ENCODE results near the gene EIF5A2.

DNA sequence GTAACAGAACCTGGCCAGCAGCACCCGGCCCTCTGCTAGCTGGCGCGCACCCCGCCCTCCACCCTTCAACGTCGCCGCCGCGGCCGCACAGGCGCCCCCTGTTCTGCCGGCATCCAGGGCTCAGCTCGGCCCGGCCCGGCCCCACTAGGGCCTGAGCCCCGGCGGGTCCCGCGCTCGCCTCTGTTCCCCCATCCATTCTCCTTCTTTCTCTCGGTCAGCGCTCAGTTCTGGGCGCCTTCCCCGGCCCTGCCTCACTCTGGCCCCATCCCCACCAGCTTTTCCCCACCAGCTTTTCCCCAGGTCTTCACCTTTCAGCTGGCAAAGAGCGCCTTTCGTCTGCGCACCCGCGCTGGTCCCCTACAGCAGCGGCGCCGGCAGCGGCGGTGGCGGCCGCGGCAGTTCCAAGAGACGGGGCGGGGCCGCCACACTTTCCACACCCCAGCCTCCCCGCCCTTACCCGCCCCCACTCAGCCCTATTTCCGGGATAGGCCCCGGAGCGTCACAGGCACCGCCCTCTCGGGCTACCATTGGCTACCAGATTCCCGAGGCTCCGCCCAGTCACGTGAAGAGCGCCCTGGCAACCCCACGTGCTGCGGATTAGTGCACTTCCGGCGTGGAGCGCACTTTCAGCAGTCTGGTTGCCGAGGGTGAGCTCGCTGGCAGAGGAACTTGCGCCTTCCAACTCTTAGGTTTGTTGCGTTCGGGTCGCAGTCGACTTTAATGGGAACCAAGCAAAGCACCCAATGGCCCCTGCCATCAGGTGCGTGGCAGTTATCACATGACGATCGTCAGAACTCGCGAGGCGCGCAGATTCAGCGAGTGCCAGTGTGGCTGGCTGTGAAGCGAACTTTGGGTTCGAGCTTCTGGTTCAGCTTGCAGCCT, at the start of gene EIF5A2:
- TF ChIP-seq, protein P1, sequence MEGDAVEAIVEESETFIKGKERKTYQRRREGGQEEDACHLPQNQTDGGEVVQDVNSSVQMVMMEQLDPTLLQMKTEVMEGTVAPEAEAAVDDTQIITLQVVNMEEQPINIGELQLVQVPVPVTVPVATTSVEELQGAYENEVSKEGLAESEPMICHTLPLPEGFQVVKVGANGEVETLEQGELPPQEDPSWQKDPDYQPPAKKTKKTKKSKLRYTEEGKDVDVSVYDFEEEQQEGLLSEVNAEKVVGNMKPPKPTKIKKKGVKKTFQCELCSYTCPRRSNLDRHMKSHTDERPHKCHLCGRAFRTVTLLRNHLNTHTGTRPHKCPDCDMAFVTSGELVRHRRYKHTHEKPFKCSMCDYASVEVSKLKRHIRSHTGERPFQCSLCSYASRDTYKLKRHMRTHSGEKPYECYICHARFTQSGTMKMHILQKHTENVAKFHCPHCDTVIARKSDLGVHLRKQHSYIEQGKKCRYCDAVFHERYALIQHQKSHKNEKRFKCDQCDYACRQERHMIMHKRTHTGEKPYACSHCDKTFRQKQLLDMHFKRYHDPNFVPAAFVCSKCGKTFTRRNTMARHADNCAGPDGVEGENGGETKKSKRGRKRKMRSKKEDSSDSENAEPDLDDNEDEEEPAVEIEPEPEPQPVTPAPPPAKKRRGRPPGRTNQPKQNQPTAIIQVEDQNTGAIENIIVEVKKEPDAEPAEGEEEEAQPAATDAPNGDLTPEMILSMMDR (conservative IDR thresholded peaks at IDR 0.05), result no peak
- TF ChIP-seq EZH2 (IDR thresholded peaks at IDR 0.05; ENCODE audit: low read depth), result no peak
